Mesenteric fat pad (tissue), 1 donor: ENCODE results near the gene GRHL1. TPM values are rescaled to one million over a fixed set of nuclear protein-coding genes. Genes with fewer than 3 reads are reported as not detected.
A peak's percentile ranks its signal among the peaks of the same experiment; 100 is the strongest.

Experiments
- DNase-seq: peaks from one replicate; pipeline ENCODE4 v3.0.0-alpha.2; 2020; ENCODE audit warnings: low spot score
- total RNA-seq: library from RNA; stranded (reverse); fragmentation: NEBNext Ultra II Directional; extraction: Animal tissue kit (Norgen Biotek cat#: 25700); gene quantifications from one replicate; pipeline ENCODE4 v1.2.1, GENCODE V29; 2021
- donor health status: DM: yes; HTN: yes; CAD: no.

GRHL1 gene
- total RNA-seq, 1 donor from 2014 or later = 18.0 TPM

GRCh38 chr2:10036095-10036884 lies 84.8 kb downstream of the GRHL1 start:
- no peak for DNase-seq

GRCh38 chr2:10038123-10038522 lies 86.6 kb downstream of the GRHL1 start:
- DNase-seq = no peak

GRCh38 chr2:10038716-10039115 lies 87.2 kb downstream of the GRHL1 start:
- no peak for DNase-seq

- no peak for DNase-seq
These were observed 88.3 kb downstream of the GRHL1 start for GRCh38 chr2:10039658-10040410.

- DNase-seq = no peak
These were observed 90.2 kb downstream of the GRHL1 start for GRCh38 chr2:10041711-10042110.

- DNase-seq = peak; percentile 94
These were observed 91.0 kb downstream of the GRHL1 start for GRCh38 chr2:10042301-10043161.

GRCh38 chr2:10043256-10043905 lies 91.9 kb downstream of the GRHL1 start, which contains the start of gene KLF11:
TSS of gene KLF11 (plus strand) at chr2:10043550. CDS start at chr2:10043717, 167 bp downstream.
- peak; percentile 98 for DNase-seq

GRCh38 chr2:10043906-10044601 lies 92.6 kb downstream of the GRHL1 start:
- DNase-seq = peak; percentile 100

- no peak for DNase-seq
These were observed 94.3 kb downstream of the GRHL1 start for GRCh38 chr2:10045561-10046355.

- no peak for DNase-seq
These were observed 95.4 kb downstream of the GRHL1 start for GRCh38 chr2:10046931-10047330.

- no peak for DNase-seq
These were observed 96.4 kb downstream of the GRHL1 start for GRCh38 chr2:10047616-10048500.

GRCh38 chr2:10048501-10049171 lies 97.1 kb downstream of the GRHL1 start:
- no peak for DNase-seq

Other genes with a start within 250 kb of the GRHL1 start
- 31.2 TPM for gene TAF1B, start 108.2 kb upstream of the GRHL1 start, total RNA-seq
- gene KLF11, start 91.9 kb downstream of the GRHL1 start, total RNA-seq = 66.7 TPM
- gene CYS1, start 128.7 kb downstream of the GRHL1 start, total RNA-seq = 0.80 TPM
- gene RRM2, start 171.0 kb downstream of the GRHL1 start, total RNA-seq = 0.22 TPM